Frontal cortex (tissue), 4 donors: ENCODE results near the gene TMEM121B. TPM values are rescaled to one million over a fixed set of nuclear protein-coding genes. Genes with fewer than 3 reads are reported as not detected.

Source experiments
- DNase-seq, 2 donors: peaks; one replicate each; pipeline ENCODE4 v3.0.0; 2012; ENCODE audit warnings: low spot score in 2 of 2
- FAIRE-seq: peaks from 2 replicates; lab custom pipeline; 2012; peaks lifted over from hg19 to GRCh38; lab: Jason Lieb, UNC
- total RNA-seq: library from RNA; depleted of rRNA; stranded (reverse); fragments of >200 nt; gene quantifications from one replicate; pipeline ENCODE4 v1.2.3, GENCODE V29; 2014
- donor health status: control.
- donor health status: control.
- donor health status: control.

TMEM121B gene
- total RNA-seq, 1 donor from 2014 or later, result 9.4 TPM

- DNase-seq (no peak), FAIRE-seq (no peak)
These were observed 19.9 kb upstream of the TMEM121B start for GRCh38 chr22:17140826-17141766.

- no peak for FAIRE-seq
- no peak for DNase-seq
These were observed 18.9 kb upstream of the TMEM121B start for GRCh38 chr22:17140022-17140421.

GRCh38 chr22:17138513-17138912, 17.4 kb upstream of the TMEM121B start:
- FAIRE-seq, result no peak
- DNase-seq, result no peak

- no peak for FAIRE-seq
- DNase-seq, result no peak
These were observed 16.8 kb upstream of the TMEM121B start for GRCh38 chr22:17137861-17138425.

GRCh38 chr22:17137170-17137569, 16.0 kb upstream of the TMEM121B start:
- no peak for DNase-seq
- FAIRE-seq, result no peak

- FAIRE-seq, result no peak
These were observed 14.1 kb upstream of the TMEM121B start for GRCh38 chr22:17135153-17135760.

GRCh38 chr22:17133137-17133536, 12.0 kb upstream of the TMEM121B start:
- FAIRE-seq (no peak), DNase-seq (no peak)

More at GRCh38 chr22:17135153-17135760, 14.1 kb upstream of the TMEM121B start:
- DNase-seq, result no peak

GRCh38 chr22:17132112-17132511, 11.0 kb upstream of the TMEM121B start:
- FAIRE-seq (no peak), DNase-seq (no peak)

- DNase-seq (peak in 1 of 2 donors; percentile 54), FAIRE-seq (no peak)
These were observed 10.5 kb upstream of the TMEM121B start for GRCh38 chr22:17131686-17132085.

- no peak for DNase-seq
These were observed 9.0 kb upstream of the TMEM121B start for GRCh38 chr22:17130199-17130598.

GRCh38 chr22:17120711-17121232, 388 bp downstream of the TMEM121B start:
- DNase-seq (peak in 1 of 2 donors; percentile 57), FAIRE-seq (no peak)

More at GRCh38 chr22:17130199-17130598, 9.0 kb upstream of the TMEM121B start:
- FAIRE-seq, result no peak

GRCh38 chr22:17120281-17120680, 879 bp downstream of the TMEM121B start:
- no peak for FAIRE-seq

GRCh38 chr22:17119481-17120202, 1.5 kb downstream of the TMEM121B start:
- no peak for FAIRE-seq
- DNase-seq, result no peak

More at GRCh38 chr22:17120281-17120680, 879 bp downstream of the TMEM121B start:
- peak in 1 of 2 donors; percentile 58 for DNase-seq

GRCh38 chr22:17118342-17118741, 2.8 kb downstream of the TMEM121B start:
- DNase-seq (no peak), FAIRE-seq (no peak)

- no peak for FAIRE-seq
These were observed 3.3 kb downstream of the TMEM121B start for GRCh38 chr22:17117890-17118289.

GRCh38 chr22:17117400-17117799, 3.8 kb downstream of the TMEM121B start:
- DNase-seq (no peak), FAIRE-seq (no peak)

More at GRCh38 chr22:17117890-17118289, 3.3 kb downstream of the TMEM121B start:
- DNase-seq, result no peak

GRCh38 chr22:17116572-17117330, 4.4 kb downstream of the TMEM121B start:
- DNase-seq (no peak), FAIRE-seq (no peak)

- FAIRE-seq, result no peak
- no peak for DNase-seq
These were observed 5.1 kb downstream of the TMEM121B start for GRCh38 chr22:17115945-17116565.

GRCh38 chr22:17115236-17115635, 5.9 kb downstream of the TMEM121B start:
- FAIRE-seq (no peak), DNase-seq (no peak)
